ENCODE measurements around the gene TRIP11.
"Not testable (repeated sequence)": the region's sequence is repeated elsewhere in the genome, so short reads cannot be mapped to it uniquely, and the experiment has no call there.

Gene TRIP11

GRCh38 chr14:92039719-92040430 is at the start of gene TRIP11:
Gene TRIP11, minus strand, starts transcription at chr14:92040059. Its CDS starts 374 bp downstream, at chr14:92039685.
- DNase-seq (ENCODE audit: low spot score), result peak; percentile 91

DNA sequence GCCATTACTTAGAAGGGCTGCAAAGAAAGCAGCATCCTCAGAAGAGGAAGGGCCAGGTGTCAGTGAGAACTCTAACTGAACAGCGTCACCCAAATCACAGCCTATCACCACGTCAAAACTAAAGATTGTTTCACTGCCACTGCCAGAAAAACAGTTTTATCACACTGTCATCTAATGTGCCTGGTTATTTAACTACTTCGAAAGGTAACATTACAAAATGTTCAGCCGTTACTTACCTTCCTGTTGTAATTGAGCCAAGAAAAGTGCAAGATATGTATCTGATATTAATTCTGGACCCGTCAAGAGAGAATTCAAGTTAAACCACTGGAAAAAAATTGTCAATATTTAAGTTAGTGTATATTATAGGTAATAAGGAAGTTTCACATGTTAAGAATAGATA is 48.6 kb upstream of the TRIP11 start:
- no peak for DNase-seq (ENCODE audit: low spot score)

DNA sequence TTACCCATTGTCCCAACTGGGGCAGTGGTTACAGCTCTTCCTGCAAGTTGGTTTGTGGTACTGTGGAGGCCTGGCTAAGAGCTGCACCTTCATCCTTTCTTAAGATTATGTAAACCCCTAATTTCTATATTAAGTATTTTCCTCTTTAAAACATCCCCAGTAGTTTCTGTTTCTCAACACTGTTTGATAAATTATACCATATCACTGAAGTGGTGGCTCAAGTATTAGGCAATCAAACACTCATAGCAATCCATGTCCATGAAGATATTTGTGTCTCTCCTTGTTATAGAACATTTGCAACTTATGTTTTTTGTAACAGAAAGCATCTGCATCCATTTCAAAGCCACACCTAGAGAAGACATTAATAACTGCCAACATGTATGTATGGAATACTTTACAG is 34.7 kb upstream of the TRIP11 start:
- DNase-seq (ENCODE audit: low spot score), result no peak

GRCh38 chr14:92058006-92058917 is 18.4 kb upstream of the TRIP11 start:
- DNase-seq (ENCODE audit: low spot score), result no peak

GRCh38 chr14:92049781-92050180 is 9.9 kb upstream of the TRIP11 start:
- DNase-seq (ENCODE audit: low spot score), result no peak

GRCh38 chr14:92049221-92049620 is 9.4 kb upstream of the TRIP11 start:
- DNase-seq (ENCODE audit: low spot score), result not testable (repeated sequence)

GRCh38 chr14:92045904-92046303 is 6.0 kb upstream of the TRIP11 start:
- not testable (repeated sequence) for DNase-seq (ENCODE audit: low spot score)

- not testable (repeated sequence) for DNase-seq (ENCODE audit: low spot score)
Measured at GRCh38 chr14:92041766-92042165, 1.9 kb upstream of the TRIP11 start.

- no peak for DNase-seq (ENCODE audit: low spot score)
Measured at GRCh38 chr14:92041203-92041602, 1.3 kb upstream of the TRIP11 start.

DNA sequence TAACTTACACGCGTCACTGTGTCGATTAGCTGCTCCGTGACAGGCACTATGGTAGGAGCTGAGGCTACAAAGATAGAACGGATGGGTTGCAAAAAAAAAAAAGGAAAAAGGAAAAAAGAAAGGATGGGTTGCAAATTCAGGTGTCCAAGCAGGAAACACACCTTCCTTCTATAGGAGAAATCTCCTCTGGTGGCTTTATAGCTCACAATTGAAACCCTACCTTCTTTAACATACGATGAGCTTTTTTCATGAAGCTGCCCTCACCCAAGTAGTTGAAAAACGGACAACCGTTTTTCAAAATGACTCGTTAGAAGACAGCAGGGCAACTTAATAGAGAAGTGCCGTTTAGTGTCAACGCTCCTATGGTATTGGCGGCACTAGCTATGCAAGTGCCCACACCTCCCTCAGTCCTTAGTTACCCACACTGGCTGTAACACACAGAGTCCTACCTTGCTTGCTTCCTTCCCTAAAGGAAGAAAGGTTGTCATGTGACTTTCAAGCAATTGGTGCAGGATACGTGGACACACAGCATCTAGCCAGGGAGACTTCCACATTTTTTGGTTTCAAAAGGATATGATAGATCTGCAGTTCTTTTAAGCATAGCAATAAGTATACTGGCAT is 682 bp upstream of the TRIP11 start:
- peak; percentile 41 for DNase-seq (ENCODE audit: low spot score)

- DNase-seq (ENCODE audit: low spot score), result peak; percentile 82
Measured at GRCh38 chr14:92039063-92039718, 668 bp downstream of the TRIP11 start.

GRCh38 chr14:92037989-92038388 is 1.9 kb downstream of the TRIP11 start:
- no peak for DNase-seq (ENCODE audit: low spot score)

GRCh38 chr14:92035890-92036289 is 4.0 kb downstream of the TRIP11 start:
- DNase-seq (ENCODE audit: low spot score), result no peak

GRCh38 chr14:92033906-92034687 is 5.8 kb downstream of the TRIP11 start:
- DNase-seq (ENCODE audit: low spot score), result no peak

DNA sequence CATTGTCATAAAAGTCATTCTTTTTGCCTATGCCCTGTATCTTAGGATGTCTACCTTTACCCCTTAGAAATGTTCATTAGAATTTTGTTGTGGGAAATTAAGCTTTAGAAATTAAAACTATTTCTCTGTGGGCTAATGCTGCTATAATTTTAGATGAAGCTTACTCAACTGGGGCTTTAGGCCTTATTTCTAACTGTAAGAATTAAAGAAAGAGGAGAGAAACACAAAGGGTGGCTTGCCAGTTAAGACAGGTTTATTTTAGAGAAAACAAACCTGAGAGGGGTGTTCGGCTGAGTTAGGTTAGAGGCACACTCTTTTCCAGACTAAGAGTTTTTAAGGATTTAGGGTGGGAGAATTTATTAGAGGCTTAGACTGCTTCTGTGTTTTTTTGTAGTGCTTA is 6.4 kb downstream of the TRIP11 start:
- DNase-seq (ENCODE audit: low spot score), result no peak

- no peak for DNase-seq (ENCODE audit: low spot score)
Measured at GRCh38 chr14:92026548-92027190, 13.2 kb downstream of the TRIP11 start.

DNA sequence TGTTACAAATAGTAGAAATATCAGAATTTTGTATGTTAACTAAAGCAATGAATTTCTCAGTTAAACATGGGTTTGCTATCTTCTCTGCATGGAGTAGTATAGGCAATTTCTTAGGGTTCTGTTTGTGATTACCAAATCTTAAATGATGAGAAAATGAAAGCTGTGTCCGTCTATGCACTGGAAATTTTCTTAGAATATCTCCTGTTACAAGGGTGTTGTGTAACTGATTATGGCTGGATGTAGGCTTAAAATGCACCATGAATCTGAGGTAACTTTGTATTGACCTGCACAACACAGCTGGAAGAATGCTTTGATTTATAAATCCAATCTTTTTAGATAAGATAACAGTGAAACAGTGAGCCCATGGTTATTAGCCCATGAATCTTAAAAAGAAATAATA is 17.8 kb downstream of the TRIP11 start:
- no peak for DNase-seq (ENCODE audit: low spot score)

GRCh38 chr14:92021523-92021922 is 18.3 kb downstream of the TRIP11 start:
- no peak for DNase-seq (ENCODE audit: low spot score)

- no peak for DNase-seq (ENCODE audit: low spot score)
Measured at GRCh38 chr14:92014040-92014439, 25.8 kb downstream of the TRIP11 start.

DNA sequence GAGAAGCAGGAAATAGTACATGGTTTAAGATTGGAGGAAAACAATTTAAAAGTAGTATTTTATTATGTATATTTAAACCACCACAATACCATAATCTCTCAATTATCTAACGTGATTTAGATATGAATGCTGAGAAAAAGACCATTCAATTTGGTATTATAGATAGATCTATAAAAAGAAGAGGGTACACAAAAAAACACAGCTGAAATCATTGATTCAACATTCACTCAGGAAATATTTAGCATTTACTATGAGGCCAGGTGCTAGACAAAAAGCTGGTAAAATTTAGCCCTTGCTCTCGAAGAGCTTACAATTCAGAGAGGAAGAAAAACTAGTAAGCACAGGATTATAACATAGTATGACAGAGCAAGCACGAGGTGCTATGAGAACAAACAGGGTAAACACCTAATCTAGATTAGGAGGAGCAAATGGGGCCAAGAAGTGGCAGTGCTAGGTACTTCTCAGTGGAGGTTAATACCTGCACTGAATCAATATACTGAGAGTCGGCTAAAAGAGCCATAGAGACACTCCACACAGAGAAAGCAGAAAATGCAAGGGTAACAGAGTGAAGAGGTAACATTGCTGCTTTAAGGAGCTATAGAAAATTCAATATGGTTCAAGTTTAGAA is 27.6 kb downstream of the TRIP11 start:
- no peak for DNase-seq (ENCODE audit: low spot score)
